GM18861 (cell line): ENCODE results near the gene ATP6V0A1.
A peak's percentile ranks its signal among the peaks of the same experiment; 100 is the strongest.
"Not testable (repeated sequence)": the region's sequence is repeated elsewhere in the genome, so short reads cannot be mapped to it uniquely, and the experiment has no call there.

Experiments used
- ATAC-seq: cut with Tn5 transposase; IDR thresholded peaks from one replicate; pipeline ENCODE4 v1.9.1; 2021; ENCODE audit not compliant: unreplicated experiment

Gene ATP6V0A1

GRCh38 chr17:42458497-42459255 is at the start of gene ATP6V0A1:
Gene ATP6V0A1 (plus strand): TSS chr17:42458878. CDS start chr17:42460895, 2,017 bp downstream.
- ATAC-seq: peak; percentile 57

- ATAC-seq: no peak
Observed at GRCh38 chr17:42409523-42410318, 49.0 kb upstream of the ATP6V0A1 start.

- no peak for ATAC-seq
Observed at GRCh38 chr17:42410319-42410685, 48.4 kb upstream of the ATP6V0A1 start.

GRCh38 chr17:42411361-42411760 is 47.3 kb upstream of the ATP6V0A1 start:
- ATAC-seq: no peak

GRCh38 chr17:42411905-42412679 is 46.6 kb upstream of the ATP6V0A1 start:
- no peak for ATAC-seq

- no peak for ATAC-seq
Observed at GRCh38 chr17:42413464-42414040, 45.1 kb upstream of the ATP6V0A1 start.

GRCh38 chr17:42414704-42415409 is 43.8 kb upstream of the ATP6V0A1 start:
- ATAC-seq: no peak

GRCh38 chr17:42417981-42418380 is 40.7 kb upstream of the ATP6V0A1 start:
- ATAC-seq: not testable (repeated sequence)

- no peak for ATAC-seq
Observed at GRCh38 chr17:42421136-42421506, 37.6 kb upstream of the ATP6V0A1 start.

- no peak for ATAC-seq
Observed at GRCh38 chr17:42421507-42422338, 37.0 kb upstream of the ATP6V0A1 start.

GRCh38 chr17:42422412-42422957 is 36.2 kb upstream of the ATP6V0A1 start:
- ATAC-seq: no peak

- ATAC-seq: no peak
Observed at GRCh38 chr17:42422958-42423712, 35.5 kb upstream of the ATP6V0A1 start, which contains the start of gene CAVIN1. Gene CAVIN1 (minus strand): TSS chr17:42423256. CDS start chr17:42423097, 159 bp downstream.

GRCh38 chr17:42423766-42424165 is 34.9 kb upstream of the ATP6V0A1 start:
- no peak for ATAC-seq

- ATAC-seq: no peak
Observed at GRCh38 chr17:42424991-42425610, 33.6 kb upstream of the ATP6V0A1 start.

- no peak for ATAC-seq
Observed at GRCh38 chr17:42428141-42428944, 30.3 kb upstream of the ATP6V0A1 start.

GRCh38 chr17:42429726-42430447 is 28.8 kb upstream of the ATP6V0A1 start:
- no peak for ATAC-seq

- ATAC-seq: no peak
Observed at GRCh38 chr17:42431758-42432161, 26.9 kb upstream of the ATP6V0A1 start.
